ENCODE data around the gene VWDE.

The VWDE gene

DNA sequence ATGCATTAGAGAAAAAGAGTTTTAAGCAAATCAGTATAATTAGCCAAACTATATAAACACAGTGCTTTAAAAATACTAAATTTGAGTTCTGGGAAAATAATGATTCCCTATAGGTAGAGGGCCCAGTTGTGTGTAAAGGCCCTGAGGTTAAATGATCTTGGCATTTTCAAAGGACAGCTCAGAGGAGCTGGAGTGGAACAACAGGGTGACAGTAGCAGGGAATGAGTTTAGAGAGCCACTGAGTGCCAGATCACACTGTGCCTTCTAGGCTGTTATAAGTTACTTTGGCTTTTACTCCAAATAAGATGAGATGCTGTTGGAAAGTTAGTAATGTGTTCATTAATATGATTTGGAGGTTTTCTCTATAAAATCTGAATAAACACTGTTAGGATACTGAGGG is 34.6 kb downstream of the VWDE start:
- no peak for TF ChIP-seq CTCF (IDR thresholded peaks at IDR 0.05)
- no peaks in the 10 kb centered on the region for H3K36me3 ChIP-seq
- H3K4me3 ChIP-seq, result no peak overlapping the region
- intact Hi-C loops (cut with DNase I; ENCODE audit: low total_unique reads), result no loop called here
- no peak overlapping the region for H3K27ac ChIP-seq
- no peaks in the 10 kb centered on the region for H3K27me3 ChIP-seq
- no peaks in the 10 kb centered on the region for H3K9me3 ChIP-seq
- H3K4me1 ChIP-seq, result no peaks in the 10 kb centered on the region
- DNase-seq, result no peak

- Histone ChIP-seq H3K27ac (no peak overlapping the region), H3K4me3 (no peak overlapping the region), H3K36me3 (no peaks in the 10 kb centered on the region), H3K27me3 (no peaks in the 10 kb centered on the region), H3K4me1 (no peaks in the 10 kb centered on the region), H3K9me3 (no peaks in the 10 kb centered on the region)
- TF ChIP-seq CTCF (IDR thresholded peaks at IDR 0.05), result no peak
- intact Hi-C loops (cut with DNase I; ENCODE audit: low total_unique reads), result no loop called here
- DNase-seq, result no peak
These were observed 42.7 kb downstream of the VWDE start for GRCh38 chr7:12360948-12361347.

DNA sequence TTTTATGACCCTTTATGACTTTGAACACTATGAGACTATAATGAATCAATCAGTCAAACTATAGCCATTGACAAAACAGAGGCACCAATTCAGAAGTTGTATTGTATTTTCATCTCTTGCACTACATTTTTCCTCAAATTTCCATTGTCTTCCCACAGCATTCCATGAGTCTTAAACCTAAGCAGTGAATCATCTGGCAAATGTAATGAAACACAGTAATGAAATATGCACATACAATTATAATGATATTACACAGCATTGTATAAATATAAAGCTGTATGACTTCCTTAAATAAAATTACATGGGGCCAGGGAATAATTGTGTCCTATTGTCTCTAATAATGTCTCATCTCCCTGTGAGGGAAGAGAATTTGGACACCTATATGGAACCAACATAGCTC is 45.0 kb downstream of the VWDE start:
- no peak for TF ChIP-seq CTCF (IDR thresholded peaks at IDR 0.05)
- no peaks in the 10 kb centered on the region for H3K9me3 ChIP-seq
- H3K27ac ChIP-seq, result no peak overlapping the region
- no peak overlapping the region for H3K4me3 ChIP-seq
- no peaks in the 10 kb centered on the region for H3K36me3 ChIP-seq
- intact Hi-C loops (cut with DNase I; ENCODE audit: low total_unique reads), result no loop called here
- no peaks in the 10 kb centered on the region for H3K4me1 ChIP-seq
- DNase-seq, result no peak
- H3K27me3 ChIP-seq, result no peaks in the 10 kb centered on the region

GRCh38 chr7:12357508-12357907 is 46.2 kb downstream of the VWDE start:
- Histone ChIP-seq H3K4me3 (no peak overlapping the region), H3K27ac (no peak overlapping the region)
- intact Hi-C loops (cut with DNase I; ENCODE audit: low total_unique reads), result no loop called here

GRCh38 chr7:12351843-12352242 is 51.8 kb downstream of the VWDE start:
- no peaks in the 10 kb centered on the region for H3K27me3 ChIP-seq
- H3K9me3 ChIP-seq, result no peaks in the 10 kb centered on the region
- DNase-seq, result no peak
- no peak overlapping the region for H3K4me3 ChIP-seq
- no peak for TF ChIP-seq CTCF (IDR thresholded peaks at IDR 0.05)
- intact Hi-C loops (cut with DNase I; ENCODE audit: low total_unique reads), result no loop called here
- H3K27ac ChIP-seq, result no peak overlapping the region
- H3K4me1 ChIP-seq, result no peaks in the 10 kb centered on the region
- H3K36me3 ChIP-seq, result no peaks in the 10 kb centered on the region

More at GRCh38 chr7:12357508-12357907, 46.2 kb downstream of the VWDE start:
- H3K36me3 ChIP-seq, result no peaks in the 10 kb centered on the region
- no peak for DNase-seq
- no peaks in the 10 kb centered on the region for H3K27me3 ChIP-seq
- no peaks in the 10 kb centered on the region for H3K9me3 ChIP-seq
- H3K4me1 ChIP-seq, result no peaks in the 10 kb centered on the region
- TF ChIP-seq CTCF (IDR thresholded peaks at IDR 0.05), result no peak

DNA sequence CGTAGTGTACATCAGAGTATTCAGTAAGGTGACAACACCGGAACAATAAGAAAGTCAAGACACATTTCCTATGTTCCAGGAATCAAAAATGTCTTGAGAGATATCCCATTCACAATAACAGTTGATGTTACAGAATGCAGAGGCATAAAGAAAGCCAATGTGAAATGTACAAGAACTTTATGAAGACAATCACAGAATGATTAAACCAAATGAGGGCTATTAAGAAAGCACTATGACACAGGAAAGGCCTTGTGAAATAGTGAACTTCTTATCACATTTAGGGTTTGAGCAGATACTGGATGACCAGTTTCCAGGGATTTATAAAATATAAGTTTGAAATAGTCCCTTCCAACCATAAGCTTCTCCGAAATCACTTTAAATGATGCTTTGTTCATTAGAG is 52.7 kb downstream of the VWDE start:
- Histone ChIP-seq H3K4me1 (no peaks in the 10 kb centered on the region), H3K36me3 (no peaks in the 10 kb centered on the region), H3K9me3 (no peaks in the 10 kb centered on the region), H3K27ac (no peak overlapping the region), H3K27me3 (no peaks in the 10 kb centered on the region), H3K4me3 (no peak overlapping the region)
- TF ChIP-seq CTCF (IDR thresholded peaks at IDR 0.05), result no peak
- intact Hi-C loops (cut with DNase I; ENCODE audit: low total_unique reads), result no loop called here
- no peak for DNase-seq

Data from tibial artery (tissue), 4 donors.